ENCODE results near the gene PTPN5.

The PTPN5 gene

GRCh38 chr11:18736590-18737148 is 54.9 kb downstream of the PTPN5 start:
- DNase-seq, result no peak

- DNase-seq, result no peak
These were observed 58.4 kb downstream of the PTPN5 start for GRCh38 chr11:18733202-18733601.

- peak in 1 of 2 experiments; percentile 33 for DNase-seq
These were observed 59.4 kb downstream of the PTPN5 start for GRCh38 chr11:18731949-18732821.

GRCh38 chr11:18731441-18731840 is 60.2 kb downstream of the PTPN5 start:
- DNase-seq, result no peak

- no peak for DNase-seq
These were observed 61.6 kb downstream of the PTPN5 start for GRCh38 chr11:18730020-18730419.

GRCh38 chr11:18729426-18729825 is 62.2 kb downstream of the PTPN5 start:
- DNase-seq, result no peak

GRCh38 chr11:18728658-18729057 is 62.9 kb downstream of the PTPN5 start:
- DNase-seq, result no peak

- DNase-seq, result peak; percentile 13 to 34
These were observed 63.9 kb downstream of the PTPN5 start for GRCh38 chr11:18727479-18728236.

- DNase-seq, result peak; percentile 34 to 69
These were observed 65.6 kb downstream of the PTPN5 start, which contains the start of gene IGSF22 for GRCh38 chr11:18726040-18726439. TSS of gene IGSF22 (minus strand) at chr11:18726188. CDS start at chr11:18724236, 1,952 bp downstream.

GRCh38 chr11:18723991-18724390 is 67.6 kb downstream of the PTPN5 start:
- DNase-seq, result peak; percentile 8 to 52

GRCh38 chr11:18722293-18722637 is 69.3 kb downstream of the PTPN5 start:
- DNase-seq, result no peak

GRCh38 chr11:18721561-18722292 is 69.9 kb downstream of the PTPN5 start:
- peak in 1 of 2 experiments; percentile 23 for DNase-seq

- DNase-seq, result peak; percentile 19 to 71
These were observed 70.6 kb downstream of the PTPN5 start for GRCh38 chr11:18720808-18721560.

GRCh38 chr11:18720091-18720807 is 71.3 kb downstream of the PTPN5 start:
- no peak for DNase-seq

- DNase-seq, result no peak
These were observed 76.1 kb downstream of the PTPN5 start for GRCh38 chr11:18715476-18715875.

- no peak for DNase-seq
These were observed 77.2 kb downstream of the PTPN5 start for GRCh38 chr11:18714443-18714780.

GRCh38 chr11:18713646-18714442 is 77.8 kb downstream of the PTPN5 start:
- no peak for DNase-seq

GRCh38 chr11:18710545-18710944 is 81.1 kb downstream of the PTPN5 start:
- DNase-seq, result no peak

GRCh38 chr11:18709414-18709813 is 82.2 kb downstream of the PTPN5 start:
- DNase-seq, result no peak

GRCh38 chr11:18707811-18708340 is 83.7 kb downstream of the PTPN5 start:
- DNase-seq, result no peak

Measured in NCI-H524 (cell line).